ENCODE results near the gene GLO1. TPM values are rescaled to one million over a fixed set of nuclear protein-coding genes. Genes with fewer than 3 reads are reported as not detected.
"Not testable (repeated sequence)": the region's sequence is repeated elsewhere in the genome, so short reads cannot be mapped to it uniquely, and the experiment has no call there.

GLO1 gene
- total RNA-seq, 1 donor from 2014 or later, result 75.2 TPM

DNA sequence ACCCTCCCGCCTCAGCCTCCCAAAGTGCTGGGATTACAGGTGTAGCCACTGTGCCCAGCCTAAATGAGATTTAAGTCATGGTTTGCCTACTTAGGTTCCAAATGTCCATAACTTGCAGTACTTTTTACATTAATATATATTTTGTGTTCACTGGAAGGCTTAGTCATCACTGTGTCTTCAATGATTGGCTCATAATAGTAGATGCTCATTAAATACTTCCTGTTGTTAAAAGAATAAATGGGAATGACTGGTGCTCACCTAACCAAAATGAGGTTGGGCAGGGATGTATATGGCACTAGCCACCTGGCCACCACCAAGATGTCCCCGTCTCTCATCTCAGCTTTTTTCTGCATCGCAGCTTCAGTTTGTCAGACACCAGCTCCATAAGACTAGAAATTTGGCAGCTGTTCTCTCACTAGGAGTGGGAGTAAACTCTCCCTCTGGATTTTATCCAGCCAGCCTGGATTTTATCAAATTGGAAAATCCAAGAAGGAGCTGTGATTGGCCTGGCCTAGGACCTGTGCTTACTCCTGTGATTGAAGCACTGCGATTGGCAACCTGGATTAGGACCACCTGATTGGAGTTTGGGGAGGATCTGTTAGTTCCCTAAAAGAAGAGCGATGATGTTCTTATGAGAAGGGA is 1.1 kb upstream of the GLO1 start:
- no peak for DNase-seq

DNA sequence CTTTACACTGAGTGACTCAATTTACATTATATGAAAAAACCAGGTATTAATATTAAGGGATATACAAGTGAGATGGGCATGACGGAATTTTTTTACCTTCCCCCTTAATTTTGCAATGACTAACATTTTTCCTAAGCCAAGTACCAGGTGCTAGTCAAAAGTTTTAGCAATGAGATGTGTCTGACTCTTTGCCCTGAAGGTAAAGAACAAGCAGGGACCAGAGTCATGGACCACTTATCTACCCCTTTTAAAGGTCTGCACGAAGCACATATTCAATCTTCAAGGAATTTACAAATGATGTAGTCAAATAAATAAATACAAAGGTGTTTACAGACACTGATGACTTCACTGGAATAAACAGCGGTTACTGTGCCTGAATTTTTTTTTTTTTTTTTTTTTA is 1.4 kb downstream of the GLO1 start:
- no peak for DNase-seq

DNA sequence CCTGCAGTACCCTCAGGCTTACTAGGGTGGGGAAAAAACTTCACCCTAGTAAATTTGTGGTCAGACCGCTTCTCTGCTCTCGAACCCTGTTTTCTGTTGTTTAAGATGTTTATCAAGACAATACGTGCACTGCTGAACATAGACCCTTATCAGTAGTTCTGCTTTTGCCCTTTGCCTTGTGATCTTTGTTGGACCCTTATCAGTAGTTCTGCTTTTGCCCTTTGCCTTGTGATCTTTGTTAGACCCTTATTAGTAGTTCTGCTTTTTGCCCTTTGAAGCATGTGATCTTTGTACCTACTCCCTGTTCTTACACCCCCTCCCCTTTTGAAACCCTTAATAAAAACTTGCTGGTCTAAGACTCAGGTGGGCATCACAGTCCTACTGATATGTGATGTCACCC is 3.2 kb downstream of the GLO1 start:
- DNase-seq, result not testable (repeated sequence)

DNA sequence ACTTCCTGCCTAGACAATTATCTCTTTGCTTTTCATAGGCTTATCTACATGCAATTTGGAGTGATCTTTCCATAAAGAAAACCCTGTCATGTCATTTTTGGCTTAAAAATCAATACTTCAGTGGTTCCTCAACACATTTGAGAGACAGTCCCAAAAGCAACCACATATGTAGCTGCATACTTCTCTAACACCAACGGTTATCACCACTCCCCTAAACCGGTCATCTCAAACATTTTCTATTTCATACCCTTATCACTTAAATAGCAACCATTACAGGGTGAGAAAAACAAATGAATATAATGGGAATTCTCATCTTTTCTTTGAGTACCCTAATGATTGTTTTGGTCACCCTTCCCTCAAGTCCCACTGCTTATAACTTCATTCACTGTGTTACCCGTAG is 5.1 kb downstream of the GLO1 start:
- no peak for DNase-seq

DNA sequence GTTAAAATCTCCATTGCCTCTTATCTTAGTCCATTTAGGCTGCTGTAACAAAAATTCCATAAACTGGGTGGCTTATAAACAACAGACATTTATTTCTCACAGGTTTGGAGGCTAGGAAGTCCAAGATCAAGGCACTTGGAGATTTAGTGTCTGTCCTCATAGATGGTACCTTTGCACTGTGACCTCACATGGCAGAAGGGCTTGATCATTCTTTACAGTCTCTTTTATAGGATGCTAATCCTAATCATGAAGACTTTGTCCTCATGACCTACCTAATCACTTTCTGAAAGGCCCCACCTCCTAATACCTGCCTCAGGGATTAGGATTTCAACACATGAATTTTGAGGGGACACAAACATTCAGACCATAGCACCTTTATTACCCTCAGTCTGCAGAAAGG is 6.6 kb downstream of the GLO1 start:
- no peak for DNase-seq

DNA sequence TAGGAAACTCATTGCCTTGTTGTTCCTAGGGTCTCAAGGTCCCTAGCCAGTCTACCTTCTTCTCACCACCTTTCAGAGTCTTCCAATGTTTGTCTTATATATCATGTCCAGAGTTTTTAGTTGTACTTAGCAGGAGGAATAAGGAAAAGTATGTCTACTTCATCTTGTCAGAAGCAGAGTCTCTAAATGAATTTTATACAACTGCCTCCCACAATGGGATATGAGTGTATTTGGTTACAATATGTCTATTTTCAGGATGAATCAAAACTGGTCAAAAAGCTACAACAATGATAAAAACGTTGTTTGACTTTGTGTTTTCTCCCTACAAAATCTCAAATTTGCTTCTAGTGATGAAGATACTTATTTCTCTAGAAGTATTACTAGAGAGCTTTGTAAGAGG is 7.0 kb downstream of the GLO1 start:
- no peak for DNase-seq

DNA sequence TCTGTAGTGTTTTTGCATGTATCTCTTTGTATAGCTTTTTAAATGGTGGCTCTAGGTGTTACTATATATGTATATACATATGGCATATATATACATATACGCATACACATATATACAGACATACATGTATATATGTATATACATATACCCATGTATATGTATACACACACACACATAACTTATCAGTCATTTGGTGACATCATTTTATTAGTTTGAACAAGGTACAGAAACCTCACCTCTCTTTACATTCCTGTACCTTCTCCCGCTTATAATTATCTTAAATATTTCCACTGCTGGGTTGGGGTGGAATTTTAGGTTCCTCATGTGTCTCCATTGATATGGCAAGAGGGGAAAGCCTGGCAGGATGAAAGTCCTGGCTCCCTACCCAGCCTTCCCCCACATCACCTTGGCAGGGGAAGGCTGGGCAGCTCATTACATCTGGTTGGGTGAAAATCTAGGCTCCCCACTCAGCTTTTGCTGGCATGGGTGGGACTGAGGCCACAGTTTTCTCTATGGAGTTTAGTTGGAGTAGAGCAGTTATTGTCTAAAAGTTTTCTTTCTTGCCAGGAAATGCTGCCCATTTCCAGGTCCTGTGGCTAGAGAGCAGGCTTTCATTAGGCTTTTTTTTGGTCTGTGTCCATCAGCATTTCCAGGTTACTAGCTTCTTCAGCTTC is 7.6 kb downstream of the GLO1 start:
- no peak for DNase-seq

DNA sequence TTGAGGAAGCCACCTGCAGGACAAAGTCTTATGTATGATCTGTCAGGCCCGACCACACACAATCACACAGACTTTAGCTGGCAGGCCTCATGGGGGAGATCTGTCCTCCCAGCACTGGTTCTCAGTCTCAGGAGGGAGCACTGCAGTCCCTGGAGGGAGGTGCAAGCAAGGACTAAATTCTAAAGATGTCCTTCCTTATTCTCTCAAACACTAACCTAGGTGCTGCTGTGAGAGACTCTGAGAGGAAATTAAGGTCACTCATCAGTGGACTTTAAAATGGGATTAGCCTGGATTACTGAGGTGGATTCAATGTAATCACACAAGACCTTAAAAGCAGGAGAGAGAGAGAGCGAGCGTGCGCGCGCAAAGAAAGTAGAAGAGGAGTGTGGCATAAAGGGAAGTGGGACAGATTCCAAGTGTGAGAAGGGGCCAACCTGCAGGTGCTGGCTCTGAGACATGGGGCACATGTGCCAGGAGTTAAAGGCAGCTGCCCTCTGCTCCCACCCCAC is 14.3 kb downstream of the GLO1 start:
- no peak for DNase-seq

DNA sequence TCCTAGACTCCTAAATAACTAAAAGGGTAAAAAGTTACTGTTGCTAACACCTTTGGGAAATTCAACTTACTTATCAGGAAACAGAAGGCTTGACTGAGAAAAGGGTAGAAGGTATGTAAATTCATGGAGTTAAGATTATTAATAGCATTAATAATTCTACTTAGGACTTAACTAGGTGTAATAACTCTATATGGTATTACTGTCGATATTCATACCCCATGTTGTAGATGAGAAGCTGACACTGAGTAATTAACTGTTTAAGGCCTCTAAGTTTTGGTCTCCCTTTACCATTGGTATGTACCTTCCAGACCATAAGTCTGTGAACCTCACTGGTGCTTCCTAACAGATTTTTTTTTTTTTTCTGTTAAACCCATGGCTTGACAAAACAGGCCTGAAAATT is 15.4 kb downstream of the GLO1 start:
- DNase-seq, result no peak

DNA sequence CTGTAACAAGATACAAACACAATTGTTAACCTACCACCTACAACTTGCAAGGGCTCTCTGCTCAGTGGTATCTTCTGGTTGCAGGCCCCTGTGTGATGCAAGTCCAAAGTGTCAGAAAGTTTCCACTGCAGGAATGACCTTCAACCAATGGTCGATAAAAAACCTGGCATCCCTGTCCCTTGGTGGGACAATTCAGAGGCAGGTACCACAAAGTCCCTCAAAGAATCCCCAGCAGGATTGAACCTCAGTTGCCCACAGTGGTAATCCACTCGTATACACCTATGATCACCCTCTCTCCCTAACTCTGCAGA is 15.9 kb downstream of the GLO1 start:
- no peak for DNase-seq

DNA sequence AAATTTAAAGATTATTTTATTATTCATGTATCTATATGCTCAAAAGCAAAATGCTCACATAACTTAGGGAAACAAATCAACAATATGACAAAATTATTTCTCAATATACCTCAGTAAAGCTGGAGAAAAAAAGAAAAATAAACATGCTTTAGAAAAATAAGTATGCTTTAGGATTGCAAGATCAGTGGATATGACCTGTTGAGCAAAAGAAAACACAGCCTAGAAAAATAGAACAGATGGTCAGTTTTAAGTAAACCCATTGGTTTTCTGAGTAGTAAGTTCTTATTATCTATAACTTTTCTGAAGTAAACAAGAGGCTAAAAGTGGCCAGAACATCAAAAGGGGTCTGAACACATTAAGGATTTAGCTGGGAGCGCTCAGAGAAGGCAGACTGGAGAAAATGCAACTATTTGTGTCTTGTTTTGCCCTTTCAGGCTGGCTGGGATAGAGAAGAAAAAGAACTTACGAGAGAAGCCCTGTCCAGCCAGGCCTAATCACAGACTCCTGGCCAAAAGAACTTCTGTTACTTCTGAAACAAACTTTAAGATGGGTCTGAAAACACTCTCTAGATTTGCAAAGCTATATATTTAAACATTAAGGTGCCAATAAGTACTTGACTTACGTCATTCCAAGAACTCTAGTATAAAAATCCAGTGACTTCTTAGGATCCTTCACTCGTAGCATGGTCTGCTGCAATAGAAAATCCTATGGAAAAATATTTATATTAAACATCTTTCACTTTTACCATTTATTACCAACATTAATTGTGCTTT is 16.5 kb downstream of the GLO1 start:
- no peak for DNase-seq

DNA sequence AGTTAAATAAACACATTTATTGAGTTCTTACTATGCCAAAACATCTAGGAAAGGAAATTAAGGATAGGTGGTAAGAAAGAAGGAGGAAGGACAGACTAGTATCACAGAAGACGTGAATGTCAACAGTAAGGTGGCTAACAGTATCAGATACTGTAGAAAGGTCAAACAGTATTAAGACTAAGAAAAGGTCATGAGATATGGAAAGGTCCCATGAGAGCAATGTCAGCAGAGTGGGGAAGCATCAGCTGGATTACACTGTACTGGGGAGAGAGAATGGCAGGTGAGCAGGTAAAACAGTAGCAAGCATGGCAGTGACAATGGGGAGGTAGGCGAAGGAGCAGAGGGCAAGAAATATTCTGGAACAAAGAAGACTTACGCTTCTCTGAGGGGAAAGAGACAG is 18.0 kb downstream of the GLO1 start:
- no peak for DNase-seq

DNA sequence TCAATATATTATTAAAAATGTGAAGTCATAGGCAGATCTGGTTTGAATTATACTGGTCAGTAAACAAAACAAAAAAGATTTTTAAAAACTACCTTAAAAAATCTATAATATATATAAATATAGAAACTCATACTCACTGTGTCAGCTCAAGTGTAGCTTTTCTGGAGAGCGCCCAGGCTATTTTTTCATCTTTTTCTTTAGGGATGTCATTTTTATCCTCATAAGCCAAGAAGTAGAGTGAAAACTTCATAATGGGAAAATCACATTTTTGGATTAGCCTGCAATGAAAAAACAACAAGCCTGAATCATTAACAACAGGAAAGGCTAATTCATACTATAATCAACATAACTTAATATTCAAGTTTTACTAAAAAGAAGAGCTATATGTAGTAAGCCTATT is 18.7 kb downstream of the GLO1 start:
- no peak for DNase-seq

DNA sequence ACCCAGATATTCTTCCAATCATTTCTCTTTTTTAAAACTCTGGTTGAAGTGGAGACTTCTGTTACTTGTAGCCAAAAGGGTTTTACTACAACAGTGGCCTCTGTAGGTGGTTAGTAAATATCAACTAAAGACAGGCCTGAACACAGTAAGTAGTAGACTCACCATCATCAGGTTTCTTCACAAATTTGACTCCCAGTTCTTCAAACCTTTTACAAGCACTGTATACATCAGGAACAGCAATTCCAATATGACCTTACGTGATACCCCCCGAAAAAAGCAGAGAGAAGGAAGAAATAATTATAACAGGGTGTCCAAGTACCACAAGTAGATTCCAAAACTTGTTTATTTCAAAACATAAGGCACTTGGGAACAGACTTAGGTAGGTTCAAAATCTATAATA is 21.1 kb downstream of the GLO1 start:
- no peak for DNase-seq

DNA sequence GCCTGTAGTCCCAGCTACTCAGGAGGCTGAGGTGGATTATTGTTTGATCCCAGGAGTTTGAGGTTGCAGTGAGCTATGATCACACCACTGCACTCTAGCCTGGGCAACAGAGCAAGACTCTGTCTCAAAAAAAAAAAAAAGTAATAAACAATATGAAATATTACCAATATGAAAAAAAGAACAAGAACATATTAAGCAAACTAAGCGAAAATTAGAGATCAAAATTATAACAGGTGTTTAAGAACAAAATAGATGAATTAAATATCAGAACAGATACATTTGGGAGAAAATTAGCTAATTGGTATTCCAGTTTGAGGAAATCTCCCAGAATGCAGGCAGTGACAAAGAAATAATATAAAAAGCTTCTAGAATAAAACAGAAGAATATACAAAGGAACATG is 23.3 kb downstream of the GLO1 start:
- DNase-seq, result no peak

DNA sequence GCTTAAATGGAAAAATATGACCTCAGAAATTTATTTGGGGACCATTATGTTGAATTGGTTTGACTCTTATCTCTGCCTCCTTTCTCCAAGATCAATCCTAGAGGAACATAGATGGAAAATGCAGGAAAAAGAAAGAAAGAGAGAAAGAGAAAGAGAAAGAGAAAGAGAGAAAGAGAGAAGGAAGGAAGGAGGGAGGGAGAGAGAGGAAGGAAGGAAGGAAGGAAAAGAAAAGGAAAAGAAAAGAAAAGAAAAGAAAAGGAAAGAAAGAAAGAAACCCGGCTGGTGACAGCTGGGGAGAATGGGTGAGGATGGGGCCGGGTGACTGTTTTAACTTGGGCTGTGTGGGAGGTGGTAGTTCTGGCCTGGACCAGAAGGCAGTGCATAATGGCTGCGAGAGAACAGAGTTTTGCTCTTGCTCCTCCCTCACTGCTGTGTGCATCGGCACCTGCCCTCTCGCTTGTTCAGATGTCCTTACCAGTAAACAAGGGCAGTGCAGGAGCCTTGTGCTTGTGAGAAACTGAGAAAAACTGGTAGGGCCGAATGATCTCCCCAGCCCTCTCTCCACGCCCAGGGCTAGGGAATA is 24.7 kb downstream of the GLO1 start:
- DNase-seq, result no peak

DNA sequence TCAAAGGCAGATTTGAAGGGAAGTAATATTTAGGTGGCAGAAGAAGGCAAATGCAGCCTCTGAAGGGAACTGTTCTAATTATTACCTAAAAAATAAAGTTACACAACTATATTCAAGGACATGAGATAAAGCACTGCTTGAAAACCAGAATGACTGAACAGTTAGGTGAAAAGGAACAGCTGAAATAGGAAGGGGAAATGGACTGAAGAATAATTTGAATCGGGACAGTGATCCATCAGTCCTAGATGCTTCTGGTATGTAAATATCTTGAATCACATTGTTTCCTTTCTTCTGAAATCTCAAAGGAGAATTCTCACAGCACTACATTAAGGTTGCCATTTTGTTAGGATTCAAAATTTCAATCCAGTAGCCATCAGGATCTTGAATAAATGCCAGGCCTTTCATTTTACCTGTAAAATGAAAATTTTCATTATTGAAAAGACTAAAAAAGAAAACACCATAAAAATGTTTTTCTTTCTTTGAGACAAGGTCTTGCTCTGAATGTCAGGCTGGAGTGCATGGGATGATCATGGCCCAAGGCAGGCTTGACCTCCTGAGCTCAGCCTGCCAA is 25.9 kb downstream of the GLO1 start:
- DNase-seq, result no peak

DNA sequence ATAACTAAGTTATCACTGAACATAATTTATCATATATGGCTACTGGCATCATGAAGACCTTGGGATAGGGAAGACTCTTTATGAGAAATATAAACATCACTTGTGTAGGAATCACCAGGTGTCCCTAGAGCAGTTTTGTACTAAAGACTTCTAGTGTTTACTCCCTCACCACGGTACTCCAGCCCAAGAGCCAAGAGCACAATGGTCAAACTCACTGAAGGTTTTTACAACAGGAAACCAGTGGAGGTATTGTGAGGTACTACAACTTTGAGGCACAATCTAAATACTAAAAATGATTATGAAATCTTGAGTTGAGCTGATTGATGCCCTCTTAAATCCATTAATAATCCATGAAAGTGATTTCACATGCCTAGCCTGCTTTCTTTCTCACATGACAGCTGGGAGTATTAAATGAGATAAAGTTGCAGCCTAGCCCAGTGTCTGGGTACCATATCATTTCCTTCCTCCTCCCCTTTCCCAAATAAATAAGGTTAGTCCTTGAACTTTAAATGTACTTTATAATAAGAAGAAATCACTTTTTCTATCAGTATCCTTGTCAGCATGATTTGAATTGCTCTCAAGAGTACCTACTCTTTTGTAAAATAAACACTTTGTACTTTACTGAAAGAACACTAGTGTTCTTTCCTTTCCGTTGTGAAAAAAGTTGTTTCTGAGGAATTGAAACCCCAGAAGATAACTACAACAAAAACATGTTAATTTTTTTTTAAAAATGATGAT is 26.5 kb downstream of the GLO1 start:
- DNase-seq, result no peak

DNA sequence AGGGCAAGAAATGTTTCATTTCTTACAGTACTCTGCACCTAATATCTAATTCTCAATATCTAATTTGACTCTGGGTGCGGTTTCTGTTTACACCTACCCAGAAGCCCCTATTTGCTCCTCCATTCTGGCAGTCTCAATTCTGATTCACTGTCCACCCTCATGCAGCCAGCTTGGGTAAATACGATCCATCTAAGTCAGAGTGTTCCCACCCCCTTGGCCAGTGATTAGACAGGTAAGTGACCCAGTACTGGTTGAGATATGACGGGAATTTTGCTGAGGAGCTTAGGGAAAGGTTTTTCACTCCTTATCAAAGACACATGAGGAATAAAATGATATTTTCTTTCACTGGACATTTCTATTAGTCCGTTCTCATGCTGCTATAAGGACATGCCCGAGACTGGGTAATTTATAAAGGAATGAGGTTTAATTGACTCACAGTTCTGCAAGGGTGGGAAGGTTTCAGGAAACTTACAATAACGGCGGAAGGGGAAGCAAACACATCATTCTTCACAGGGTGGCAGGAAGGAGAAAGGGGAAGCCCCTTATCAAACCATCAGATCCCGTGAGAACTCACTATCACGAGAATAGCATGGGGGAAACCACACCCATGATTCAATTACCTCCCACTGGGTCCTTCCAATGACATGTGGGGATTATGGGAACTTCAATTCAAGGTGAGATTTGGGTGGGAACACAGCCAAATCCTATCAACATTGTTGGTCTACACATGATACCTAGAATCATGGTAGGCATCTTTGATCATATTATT is 29.4 kb downstream of the GLO1 start:
- no peak for DNase-seq

DNA sequence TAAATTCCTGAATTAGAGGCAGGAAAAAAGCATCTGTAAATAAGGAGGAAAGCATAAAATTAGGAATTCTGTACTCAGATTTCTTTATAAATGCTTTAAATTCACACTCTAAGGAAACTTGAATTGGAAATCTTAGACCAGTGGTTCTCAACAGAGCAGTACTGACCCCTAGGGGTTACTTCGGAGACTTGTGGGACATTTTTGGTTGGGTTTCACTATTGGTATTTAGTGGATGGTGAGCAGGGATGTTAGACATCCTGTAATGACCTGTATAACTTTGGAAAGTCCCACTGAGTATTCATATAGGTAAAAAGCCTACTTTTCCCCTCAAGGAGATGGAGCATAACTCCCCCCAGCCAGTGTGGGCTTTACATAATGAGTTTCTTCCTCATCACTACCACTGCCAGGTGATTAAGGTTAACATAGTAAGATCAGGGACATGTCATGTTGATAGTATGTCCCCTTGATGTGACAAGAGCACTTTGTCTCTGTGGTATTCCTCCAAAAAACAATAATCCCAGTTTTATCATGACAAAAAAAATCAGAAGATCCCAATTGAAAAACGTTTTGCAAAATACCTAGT is 31.0 kb downstream of the GLO1 start:
- DNase-seq, result no peak

Measured in occipital lobe (tissue), 2 donors.